Smooth muscle cell (in vitro differentiated cells): Measurements from ENCODE around the gene ASB7. TPM values are rescaled to one million over a fixed set of nuclear protein-coding genes. Genes with fewer than 3 reads are reported as not detected.

Experiments
- DNase-seq: peaks from one replicate; lab custom pipeline; 2025; ENCODE audit not compliant: unreplicated experiment; lab: John Stamatoyannopoulos, UW
- H2AFZ ChIP-seq: fragments of 200-600 bp; sonication (generic); 2 replicates; pipeline ENCODE4 v1.6.0; 2016; ENCODE audit warnings: antibody characterized with exemption, low read depth, mild to moderate bottlenecking
- H3F3A ChIP-seq: fragments of 200-600 bp; sonication (generic); 2 replicates; pipeline ENCODE4 v1.6.0; 2017; ENCODE audit warnings: antibody characterized with exemption, low read depth
- H3K27ac ChIP-seq: fragments of 200-600 bp; sonication (generic); 2 replicates; pipeline ENCODE4 v1.5.1; 2016; ENCODE audit warnings: low read depth, mild to moderate bottlenecking
- H3K27me3 ChIP-seq: fragments of 200-600 bp; sonication (generic); 2 replicates; pipeline ENCODE4 v1.6.1; 2016; ENCODE audit warnings: low read depth, mild to moderate bottlenecking
- H3K36me3 ChIP-seq: fragments of 200-600 bp; sonication (generic); 2 replicates; pipeline ENCODE4 v1.5.1; 2016; ENCODE audit warnings: low read depth
- H3K4me1 ChIP-seq: fragments of 200-600 bp; sonication (generic); 2 replicates; pipeline ENCODE4 v1.5.1; 2016; ENCODE audit warnings: low read depth
- H3K4me2 ChIP-seq: fragments of 200-600 bp; sonication (generic); 2 replicates; pipeline ENCODE4 v1.6.0; 2016; ENCODE audit warnings: mild to moderate bottlenecking
- H3K4me3 ChIP-seq: fragments of 200-600 bp; sonication (generic); 2 replicates; pipeline ENCODE4 v1.5.1; 2016; ENCODE audit warnings: mild to moderate bottlenecking
- H3K79me2 ChIP-seq: fragments of 200-600 bp; sonication (generic); 2 replicates; pipeline ENCODE4 v1.6.0; 2016; ENCODE audit warnings: low read depth, mild to moderate bottlenecking
- H3K9ac ChIP-seq: fragments of 200-600 bp; sonication (generic); 2 replicates; pipeline ENCODE4 v1.6.0; 2016; ENCODE audit warnings: low read depth
- H3K9me3 ChIP-seq: fragments of 200-600 bp; sonication (generic); replicated peaks from 2 replicates; pipeline ENCODE4 v1.5.1; 2016; ENCODE audit warnings: low read depth
- H4K20me1 ChIP-seq: fragments of 200-600 bp; sonication (generic); 2 replicates; pipeline ENCODE4 v1.6.0; 2016; ENCODE audit warnings: low read depth
- CTCF ChIP-seq: fragments of 200-600 bp; sonication (generic); IDR thresholded peaks from 2 replicates; pipeline ENCODE4 v1.5.1; 2017; ENCODE audit warnings: borderline replicate concordance, mild to moderate bottlenecking, antibody characterized with exemption; ENCODE audit not compliant: insufficient read depth, poor library complexity, severe bottlenecking
- WGBS: methylation state at CpG from one replicate; pipeline ENCODE4 v1.1.7; 2016; ENCODE audit warnings: low lambda C conversion rate; 5-methylcytosine and 5-hydroxymethylcytosine counted together
- polyA plus RNA-seq: library from polyadenylated mRNA; unstranded; fragments of >200 nt; fragmentation: Nextera tagmentation; extraction: Ambion mirVana; gene quantifications from 2 replicates; pipeline ENCODE4 v1.2.1, GENCODE V29; 2016
- total RNA-seq: library from RNA; depleted of rRNA; stranded (reverse); fragments of >200 nt; gene quantifications from 2 replicates; pipeline ENCODE4 v1.2.3, GENCODE V29; 2014

ASB7 gene
- total and polyA plus RNA-seq, 2 experiments from 2014 or later, result 6.2 to 9.5 TPM

- H3F3A ChIP-seq, result no peaks in the 10 kb centered on the region
- no peak overlapping the region for H2AFZ ChIP-seq
- no peak for TF ChIP-seq CTCF
- peaks cover 13% of the 10 kb centered on the region for H4K20me1 ChIP-seq
- no peak overlapping the region for H3K9ac ChIP-seq
- WGBS, result 86% methylated on average over 2 of the region's 2 CpGs
- H3K9me3 ChIP-seq, result no peaks in the 10 kb centered on the region
- H3K27me3 ChIP-seq, result no peaks in the 10 kb centered on the region
- H3K36me3 ChIP-seq, result no peaks in the 10 kb centered on the region
- H3K4me1 ChIP-seq, result no peaks in the 10 kb centered on the region
- H3K4me3 ChIP-seq, result no peak overlapping the region
- no peak overlapping the region for H3K27ac ChIP-seq
- H3K4me2 ChIP-seq, result no peak overlapping the region
- no peaks in the 10 kb centered on the region for H3K79me2 ChIP-seq
- DNase-seq, result no peak
Observed at GRCh38 chr15:100652116-100652515, 49.7 kb downstream of the ASB7 start.

GRCh38 chr15:100653608-100654007 is 51.2 kb downstream of the ASB7 start:
- H3K27me3 ChIP-seq, result no peaks in the 10 kb centered on the region
- no peaks in the 10 kb centered on the region for H3K9me3 ChIP-seq
- TF ChIP-seq CTCF, result no peak

GRCh38 chr15:100658895-100659294 is 56.5 kb downstream of the ASB7 start:
- peaks cover 15% of the 10 kb centered on the region for H3K4me1 ChIP-seq
- no peaks in the 10 kb centered on the region for H3K36me3 ChIP-seq
- 88% methylated on average over 14 of the region's 14 CpGs for WGBS
- no peak overlapping the region for H3K4me2 ChIP-seq
- H3K9ac ChIP-seq, result no peak overlapping the region
- H3K79me2 ChIP-seq, result no peaks in the 10 kb centered on the region
- no peaks in the 10 kb centered on the region for H3K27me3 ChIP-seq
- no peaks in the 10 kb centered on the region for H3F3A ChIP-seq
- no peaks in the 10 kb centered on the region for H3K9me3 ChIP-seq
- no peak overlapping the region for H2AFZ ChIP-seq
- no peak for DNase-seq
- TF ChIP-seq CTCF, result no peak
- H3K4me3 ChIP-seq, result no peak overlapping the region
- H3K27ac ChIP-seq, result no peak overlapping the region
- no peaks in the 10 kb centered on the region for H4K20me1 ChIP-seq

More at GRCh38 chr15:100653608-100654007, 51.2 kb downstream of the ASB7 start:
- no peaks in the 10 kb centered on the region for H3K79me2 ChIP-seq
- no peak overlapping the region for H3K27ac ChIP-seq
- no peaks in the 10 kb centered on the region for H3K4me1 ChIP-seq
- no peak overlapping the region for H3K4me2 ChIP-seq
- no peak for DNase-seq
- H4K20me1 ChIP-seq, result no peaks in the 10 kb centered on the region
- no peaks in the 10 kb centered on the region for H3F3A ChIP-seq
- no peak overlapping the region for H3K9ac ChIP-seq
- 100% methylated on average over 1 of the region's 1 CpG for WGBS
- no peak overlapping the region for H3K4me3 ChIP-seq
- H3K36me3 ChIP-seq, result no peaks in the 10 kb centered on the region
- no peak overlapping the region for H2AFZ ChIP-seq

GRCh38 chr15:100661156-100661555 is 58.8 kb downstream of the ASB7 start:
- no peak overlapping the region for H3K4me3 ChIP-seq

More at GRCh38 chr15:100661156-100661555, 58.8 kb downstream of the ASB7 start:
- Histone ChIP-seq H3K27me3 (no peaks in the 10 kb centered on the region), H3K4me2 (no peak overlapping the region), H3K4me1 (peaks cover 17% of the 10 kb centered on the region), H3K9me3 (no peaks in the 10 kb centered on the region), H3F3A (no peaks in the 10 kb centered on the region), H3K9ac (no peak overlapping the region), H3K27ac (no peak overlapping the region), H2AFZ (no peak overlapping the region), H3K36me3 (no peaks in the 10 kb centered on the region), H3K79me2 (no peaks in the 10 kb centered on the region), H4K20me1 (no peaks in the 10 kb centered on the region)
- 92% methylated on average over 10 of the region's 10 CpGs for WGBS
- DNase-seq, result no peak
- no peak for TF ChIP-seq CTCF
